GM19397 (cell line): ENCODE results near the gene BAK1.

ENCODE experiments used
- ATAC-seq: cut with Tn5 transposase; IDR thresholded peaks from one replicate; pipeline ENCODE4 v1.9.1; 2021; ENCODE audit warnings: mild to moderate bottlenecking, moderate library complexity; ENCODE audit not compliant: unreplicated experiment

The BAK1 gene

GRCh38 chr6:33587529-33587928, 7.5 kb upstream of the BAK1 start:
- ATAC-seq = no peak

- ATAC-seq = no peak
Measured at GRCh38 chr6:33586108-33586640, 6.1 kb upstream of the BAK1 start.

GRCh38 chr6:33585403-33586107, 5.5 kb upstream of the BAK1 start:
- peak; percentile 48 for ATAC-seq

- no peak for ATAC-seq
Measured at GRCh38 chr6:33584700-33585402, 4.8 kb upstream of the BAK1 start.

GRCh38 chr6:33583591-33584155, 3.6 kb upstream of the BAK1 start:
- ATAC-seq = no peak

GRCh38 chr6:33581186-33581585, 1.1 kb upstream of the BAK1 start:
- ATAC-seq = no peak

GRCh38 chr6:33578588-33579011, 1.5 kb downstream of the BAK1 start:
- no peak for ATAC-seq

GRCh38 chr6:33578164-33578563, 1.9 kb downstream of the BAK1 start:
- no peak for ATAC-seq

- ATAC-seq = no peak
Measured at GRCh38 chr6:33577718-33578117, 2.4 kb downstream of the BAK1 start.

- no peak for ATAC-seq
Measured at GRCh38 chr6:33577106-33577535, 3.0 kb downstream of the BAK1 start.

GRCh38 chr6:33576668-33577067, 3.4 kb downstream of the BAK1 start:
- ATAC-seq = no peak

- no peak for ATAC-seq
Measured at GRCh38 chr6:33575211-33575610, 4.9 kb downstream of the BAK1 start.

GRCh38 chr6:33571637-33572316, 8.3 kb downstream of the BAK1 start:
- ATAC-seq = no peak

GRCh38 chr6:33570806-33571636, 9.1 kb downstream of the BAK1 start:
- peak; percentile 74 for ATAC-seq

- no peak for ATAC-seq
Measured at GRCh38 chr6:33568826-33569570, 11.1 kb downstream of the BAK1 start.

GRCh38 chr6:33567836-33568235, 12.2 kb downstream of the BAK1 start:
- no peak for ATAC-seq

GRCh38 chr6:33566182-33567084, 13.6 kb downstream of the BAK1 start:
- ATAC-seq = no peak

GRCh38 chr6:33558801-33559200, 21.3 kb downstream of the BAK1 start:
- ATAC-seq = no peak

GRCh38 chr6:33557376-33557775, 22.7 kb downstream of the BAK1 start:
- ATAC-seq = no peak
